ENCODE measurements around the gene PIN1. TPM values are rescaled to one million over a fixed set of nuclear protein-coding genes. Genes with fewer than 3 reads are reported as not detected.

The PIN1 gene
- total and polyA plus RNA-seq, 2 of the 13 experiments (the other 11 are each of a cell fraction or from before 2014, with no cell fraction given), result 31.9 to 72.0 TPM

DNA sequence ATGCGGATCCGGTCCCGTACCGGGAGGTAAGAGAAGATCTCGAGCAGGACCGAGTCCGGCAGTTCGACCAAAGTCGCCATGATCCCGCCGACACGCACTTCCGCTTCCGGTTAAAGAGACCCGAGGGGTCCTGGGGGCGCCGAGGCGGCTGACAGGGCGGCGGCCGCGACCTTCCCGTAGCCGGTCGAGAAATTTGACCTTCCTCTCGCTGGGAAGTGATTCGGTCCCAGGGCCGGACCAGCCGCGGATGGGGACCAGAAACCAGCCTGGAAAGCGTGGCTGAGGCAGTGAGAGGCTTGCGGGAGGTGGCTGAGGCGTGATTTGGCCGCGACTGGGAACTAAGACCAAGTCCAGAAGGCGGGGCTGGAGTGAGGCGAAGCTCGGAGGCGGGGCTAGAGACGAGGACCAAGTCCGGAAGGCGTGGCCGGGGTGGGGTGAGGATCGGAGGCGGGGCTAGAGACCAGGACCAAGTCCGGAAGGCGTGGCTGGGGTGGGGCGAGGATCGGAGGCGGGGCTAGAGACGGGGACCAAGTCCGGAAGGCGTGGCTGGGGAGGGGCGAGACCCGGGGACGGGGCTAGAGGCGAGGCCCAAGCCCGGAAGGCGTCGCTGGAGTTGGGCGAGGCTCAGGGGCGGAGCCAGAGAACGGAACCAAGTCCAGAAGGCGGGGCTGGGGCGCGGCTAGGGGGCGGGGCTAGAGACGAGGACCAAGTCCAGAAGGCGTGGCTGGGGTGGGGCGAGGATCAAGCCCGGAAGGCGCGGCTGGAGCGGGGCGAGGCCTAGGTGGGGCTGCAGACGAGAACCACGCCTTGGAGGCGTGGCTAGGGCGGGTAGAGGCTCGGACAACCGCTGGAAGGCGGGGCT, 16.2 kb upstream of the PIN1 start, which contains the start of gene FBXL12 (continued):
- TF ChIP-seq BRD4 (CRISPR knock-in tag; IDR thresholded peaks at IDR 0.05), result no peak
- TF ChIP-seq NFYB (CRISPR knock-in tag; IDR thresholded peaks at IDR 0.05), result no peak
- no peak; the same call in none of the 2 replicates for TF ChIP-seq ZMYM4 (CRISPR knock-in tag; IDR thresholded peaks at IDR 0.05)
- peak; percentile 49; the same call in 1 of the 2 replicates for TF ChIP-seq E2F1 (CRISPR knock-in tag; IDR thresholded peaks at IDR 0.05)
- TF ChIP-seq ZNF407 (CRISPR knock-in tag; IDR thresholded peaks at IDR 0.05; ENCODE audit: not compliant biosample characterization), result peak; percentile 91
- TF ChIP-seq CENPX (CRISPR knock-in tag; IDR thresholded peaks at IDR 0.05), result no peak
- no peak for TF ChIP-seq IKZF1 (IDR thresholded peaks at IDR 0.05)
- TF ChIP-seq, protein P1, sequence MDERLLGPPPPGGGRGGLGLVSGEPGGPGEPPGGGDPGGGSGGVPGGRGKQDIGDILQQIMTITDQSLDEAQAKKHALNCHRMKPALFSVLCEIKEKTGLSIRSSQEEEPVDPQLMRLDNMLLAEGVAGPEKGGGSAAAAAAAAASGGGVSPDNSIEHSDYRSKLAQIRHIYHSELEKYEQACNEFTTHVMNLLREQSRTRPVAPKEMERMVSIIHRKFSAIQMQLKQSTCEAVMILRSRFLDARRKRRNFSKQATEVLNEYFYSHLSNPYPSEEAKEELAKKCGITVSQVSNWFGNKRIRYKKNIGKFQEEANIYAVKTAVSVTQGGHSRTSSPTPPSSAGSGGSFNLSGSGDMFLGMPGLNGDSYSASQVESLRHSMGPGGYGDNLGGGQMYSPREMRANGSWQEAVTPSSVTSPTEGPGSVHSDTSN (CRISPR knock-in tag; IDR thresholded peaks at IDR 0.05), result 0 out of 2 replicates have a peak, but pooled peaks have one; percentile 22
- TF ChIP-seq ZNF530 (CRISPR knock-in tag; IDR thresholded peaks at IDR 0.05; ENCODE audit: low read depth), result no peak
- TF ChIP-seq, protein P2, sequence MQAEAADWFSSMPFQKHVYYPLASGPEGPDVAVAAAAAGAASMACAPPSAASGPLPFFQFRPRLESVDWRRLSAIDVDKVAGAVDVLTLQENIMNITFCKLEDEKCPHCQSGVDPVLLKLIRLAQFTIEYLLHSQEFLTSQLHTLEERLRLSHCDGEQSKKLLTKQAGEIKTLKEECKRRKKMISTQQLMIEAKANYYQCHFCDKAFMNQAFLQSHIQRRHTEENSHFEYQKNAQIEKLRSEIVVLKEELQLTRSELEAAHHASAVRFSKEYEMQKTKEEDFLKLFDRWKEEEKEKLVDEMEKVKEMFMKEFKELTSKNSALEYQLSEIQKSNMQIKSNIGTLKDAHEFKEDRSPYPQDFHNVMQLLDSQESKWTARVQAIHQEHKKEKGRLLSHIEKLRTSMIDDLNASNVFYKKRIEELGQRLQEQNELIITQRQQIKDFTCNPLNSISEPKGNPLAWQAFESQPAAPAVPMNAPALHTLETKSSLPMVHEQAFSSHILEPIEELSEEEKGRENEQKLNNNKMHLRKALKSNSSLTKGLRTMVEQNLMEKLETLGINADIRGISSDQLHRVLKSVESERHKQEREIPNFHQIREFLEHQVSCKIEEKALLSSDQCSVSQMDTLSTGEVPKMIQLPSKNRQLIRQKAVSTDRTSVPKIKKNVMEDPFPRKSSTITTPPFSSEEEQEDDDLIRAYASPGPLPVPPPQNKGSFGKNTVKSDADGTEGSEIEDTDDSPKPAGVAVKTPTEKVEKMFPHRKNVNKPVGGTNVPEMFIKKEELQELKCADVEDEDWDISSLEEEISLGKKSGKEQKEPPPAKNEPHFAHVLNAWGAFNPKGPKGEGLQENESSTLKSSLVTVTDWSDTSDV (CRISPR knock-in tag; IDR thresholded peaks at IDR 0.05), result no peak
- TF ChIP-seq, protein P3, sequence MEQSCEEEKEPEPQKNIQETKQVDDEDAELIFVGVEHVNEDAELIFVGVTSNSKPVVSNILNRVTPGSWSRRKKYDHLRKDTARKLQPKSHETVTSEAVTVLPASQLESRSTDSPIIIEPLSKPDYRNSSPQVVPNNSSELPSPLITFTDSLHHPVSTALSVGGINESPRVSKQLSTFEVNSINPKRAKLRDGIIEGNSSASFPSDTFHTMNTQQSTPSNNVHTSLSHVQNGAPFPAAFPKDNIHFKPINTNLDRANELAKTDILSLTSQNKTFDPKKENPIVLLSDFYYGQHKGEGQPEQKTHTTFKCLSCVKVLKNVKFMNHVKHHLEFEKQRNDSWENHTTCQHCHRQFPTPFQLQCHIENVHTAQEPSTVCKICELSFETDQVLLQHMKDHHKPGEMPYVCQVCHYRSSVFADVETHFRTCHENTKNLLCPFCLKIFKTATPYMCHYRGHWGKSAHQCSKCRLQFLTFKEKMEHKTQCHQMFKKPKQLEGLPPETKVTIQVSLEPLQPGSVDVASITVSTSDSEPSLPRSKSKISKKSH (CRISPR knock-in tag; IDR thresholded peaks at IDR 0.05; ENCODE audit: borderline replicate concordance), result peak; percentile 95; the same call in 1 of the 2 replicates
- peak; percentile 76; the same call in 1 of the 2 replicates for TF ChIP-seq GATA4 (IDR thresholded peaks at IDR 0.05; ENCODE audit: borderline replicate concordance, low read depth)
- TF ChIP-seq TAF1 (CRISPR knock-in tag; IDR thresholded peaks at IDR 0.05), result peak; percentile 90
